GM12865 (cell line): ENCODE data around the gene C1QTNF12.

Experiments
- DNase-seq: peaks from one replicate; pipeline ENCODE4 v3.0.0; 2010; ENCODE audit warnings: low read depth
- H3K4me3 ChIP-seq: 2 replicates; pipeline ENCODE4 v1.5.1; 2011; ENCODE audit warnings: mild to moderate bottlenecking, low read depth, low read length, control low read depth
- CTCF ChIP-seq: IDR thresholded peaks from 2 replicates; pipeline ENCODE4 v1.5.1; 2011; ENCODE audit warnings: low read length, control low read depth, low read depth, inconsistent platforms; ENCODE audit not compliant: insufficient read depth; ENCODE audit errors: missing control alignments

C1QTNF12 gene

DNA sequence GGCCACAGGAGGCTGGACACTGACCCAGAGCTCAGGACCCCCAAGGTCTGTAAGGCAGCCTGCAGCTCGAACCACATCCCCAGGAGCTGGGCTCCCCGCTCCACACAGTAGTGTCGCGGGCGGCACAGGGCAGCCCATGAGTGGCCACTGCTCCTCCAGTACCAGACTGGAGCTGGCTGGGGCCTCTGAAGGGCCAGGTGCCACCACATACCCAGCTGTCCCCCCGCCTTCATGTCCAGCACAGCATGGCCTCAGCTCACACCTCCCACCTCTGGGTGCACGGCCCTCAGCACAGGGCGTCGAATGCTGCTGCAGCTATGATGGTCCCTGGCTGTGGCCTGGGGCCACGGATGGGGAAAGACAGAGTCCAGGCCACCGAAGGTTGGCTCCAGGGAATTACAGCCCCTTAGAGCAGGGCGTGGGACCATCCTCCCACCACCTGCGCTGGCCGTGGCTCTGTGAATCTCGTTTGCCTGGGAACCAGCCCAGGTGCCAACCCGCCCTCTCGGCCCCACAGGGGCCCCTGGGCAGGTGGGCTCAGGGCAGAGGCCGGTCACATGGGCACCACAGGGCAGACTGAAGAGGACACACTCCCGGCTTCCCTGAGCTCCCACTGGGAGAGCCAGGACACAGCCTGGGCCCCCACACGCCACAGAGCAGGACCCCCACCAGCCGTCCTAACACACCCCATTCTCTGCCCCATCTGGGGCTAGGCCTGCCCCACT, 30.5 kb downstream of the C1QTNF12 start:
- H3K4me3 ChIP-seq, result no peak overlapping the region
- no peak for DNase-seq
- TF ChIP-seq CTCF, result no peak

- no peak for DNase-seq
- H3K4me3 ChIP-seq, result no peak overlapping the region
- TF ChIP-seq CTCF, result no peak
Measured at GRCh38 chr1:1215080-1215676, 31.3 kb downstream of the C1QTNF12 start.

DNA sequence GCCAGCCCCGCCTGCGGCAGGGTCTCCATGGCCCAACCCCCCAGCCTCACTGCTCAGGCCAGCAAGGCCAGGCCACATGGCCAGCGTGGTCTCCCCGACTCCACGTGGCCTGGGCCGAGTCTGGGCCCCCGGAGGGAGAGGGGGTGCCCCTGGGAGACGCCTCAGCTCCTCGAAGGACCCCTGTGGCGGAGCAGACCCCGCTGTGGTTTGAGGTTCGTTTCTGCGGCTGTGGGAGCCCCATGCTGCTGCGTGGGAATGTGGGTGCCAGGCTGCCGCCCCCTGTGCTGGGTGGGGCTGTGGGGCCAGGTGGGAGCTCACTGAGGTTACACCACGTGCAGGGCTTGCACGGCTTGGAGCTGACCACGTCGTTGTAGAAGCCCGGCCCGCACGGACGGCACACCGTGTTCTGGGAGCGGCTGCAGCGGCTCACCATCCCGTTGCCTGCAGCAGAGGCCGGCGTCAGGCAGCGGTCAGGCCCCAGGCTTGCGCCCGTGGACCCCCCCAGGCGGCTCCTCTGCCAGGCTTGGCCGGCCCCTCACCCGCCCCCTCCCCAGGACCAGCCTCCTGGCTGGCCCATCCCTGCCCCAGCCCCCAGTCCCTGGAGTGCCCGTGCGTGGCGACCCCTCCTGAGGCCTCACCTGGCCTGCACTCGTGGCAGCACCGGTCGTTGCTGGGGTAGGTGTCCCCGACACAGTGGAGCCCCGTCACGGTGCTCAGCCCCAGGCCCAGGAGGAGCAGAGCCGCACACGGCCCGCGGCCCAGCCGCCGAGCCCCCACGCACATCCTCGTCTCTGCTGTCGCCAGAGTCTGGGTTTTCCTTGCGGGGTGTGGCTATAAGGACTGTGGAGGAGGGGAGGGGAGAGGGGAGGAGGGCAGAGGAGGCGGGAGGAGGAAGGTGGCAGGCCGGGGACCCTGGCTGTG, 32.9 kb downstream of the C1QTNF12 start, which contains the start of gene TNFRSF4:
Gene TNFRSF4 (minus strand): TSS at position 809 of the 921 bp plus-strand sequence. CDS start 26 bp downstream, at position 783.
- no peak for TF ChIP-seq CTCF
- H3K4me3 ChIP-seq, result no peak within 1 kb of the TSS
- DNase-seq, result no peak

DNA sequence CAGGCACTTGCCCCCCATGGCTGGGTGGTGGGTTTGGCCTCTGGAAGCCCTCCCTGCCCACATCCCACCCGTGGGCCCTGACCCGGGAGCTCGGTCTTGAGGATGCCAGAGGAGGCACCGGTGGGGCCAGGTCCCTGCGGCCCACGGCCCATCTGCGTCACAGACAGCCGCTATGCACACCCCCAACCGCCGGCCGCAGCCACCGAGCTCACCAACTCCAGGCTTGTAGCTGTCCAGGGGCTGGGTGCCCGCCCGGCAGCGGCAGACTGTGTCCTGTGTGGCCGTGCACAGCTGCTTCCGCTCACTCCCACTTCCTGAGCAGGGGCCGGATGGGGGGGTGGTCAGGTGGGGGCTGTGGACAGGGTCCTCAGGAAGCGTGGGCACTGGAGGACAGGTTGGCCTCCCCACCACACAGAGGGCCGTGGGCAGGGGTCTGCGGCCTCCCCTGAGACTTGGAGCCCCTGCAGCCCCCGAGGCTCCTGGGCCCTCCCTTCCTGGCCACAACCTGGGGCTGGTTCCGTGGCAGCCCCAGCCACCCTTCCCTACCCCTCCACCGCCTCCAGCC, 33.7 kb downstream of the C1QTNF12 start:
- DNase-seq, result no peak
- no peak for TF ChIP-seq CTCF
- H3K4me3 ChIP-seq, result no peak overlapping the region

DNA sequence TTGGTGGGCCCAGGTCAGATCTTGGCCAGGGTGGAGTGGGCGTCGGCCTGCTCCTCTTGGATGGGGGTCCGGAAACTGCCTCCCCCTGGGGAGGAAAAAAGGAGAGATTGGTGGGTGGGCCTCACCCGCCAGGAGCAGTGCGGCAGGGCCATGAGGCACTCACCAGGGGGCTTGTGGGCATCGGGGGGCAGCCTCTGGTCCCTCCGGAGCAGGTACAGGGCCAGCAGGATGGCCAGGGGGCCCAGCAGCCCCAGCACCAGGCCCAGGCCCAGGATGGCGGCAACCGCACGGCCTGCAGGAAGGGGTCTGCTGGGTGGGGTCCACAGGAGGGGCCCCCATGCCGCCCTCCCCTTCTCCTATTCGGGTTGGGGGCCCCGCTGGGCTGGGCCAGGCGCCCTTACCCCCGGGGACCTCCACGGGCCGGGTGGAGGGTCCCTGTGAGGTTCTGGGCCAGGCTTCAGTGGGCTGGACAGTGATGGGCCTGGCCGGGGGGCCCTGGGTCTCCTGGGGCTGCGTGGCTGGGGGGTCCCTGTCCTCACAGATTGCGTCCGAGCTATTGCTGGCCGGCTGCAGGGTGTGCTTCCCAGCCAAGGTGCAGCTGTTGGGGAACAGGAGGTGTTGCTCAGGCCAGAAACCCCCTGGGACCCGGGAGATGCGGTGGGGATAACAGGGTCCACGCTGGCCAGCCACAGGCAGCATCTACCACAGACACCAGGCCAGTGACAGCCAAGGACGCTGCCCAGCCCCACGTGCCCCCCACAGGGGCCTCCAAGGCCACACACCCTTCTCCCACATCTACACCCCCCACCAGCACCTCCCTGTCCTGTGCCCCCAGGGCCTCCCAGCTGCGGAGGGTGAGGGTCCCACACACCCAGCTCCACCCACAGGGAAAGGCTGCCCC, 34.7 kb downstream of the C1QTNF12 start:
- no peak for DNase-seq
- H3K4me3 ChIP-seq, result no peak overlapping the region
- no peak for TF ChIP-seq CTCF

GRCh38 chr1:1210726-1211540, 35.6 kb downstream of the C1QTNF12 start:
- no peak for DNase-seq
- no peak for TF ChIP-seq CTCF
- H3K4me3 ChIP-seq, result no peak overlapping the region
